ENCODE results near the gene COX5B.

GRCh38 chr2:97656905-97657587 lies 11.2 kb downstream of the COX5B start:
- TF ChIP-seq POLR2A (IDR thresholded peaks at IDR 0.05) (no peak), CTCF (IDR thresholded peaks at IDR 0.05) (no peak)
